ENCODE results near the gene TTC22. TPM values are rescaled to one million over a fixed set of nuclear protein-coding genes. Genes with fewer than 3 reads are reported as not detected.

The TTC22 gene
- total RNA-seq, 3 donors from 2014 or later, result 51.6 to 122 (median 70.8) TPM

DNA sequence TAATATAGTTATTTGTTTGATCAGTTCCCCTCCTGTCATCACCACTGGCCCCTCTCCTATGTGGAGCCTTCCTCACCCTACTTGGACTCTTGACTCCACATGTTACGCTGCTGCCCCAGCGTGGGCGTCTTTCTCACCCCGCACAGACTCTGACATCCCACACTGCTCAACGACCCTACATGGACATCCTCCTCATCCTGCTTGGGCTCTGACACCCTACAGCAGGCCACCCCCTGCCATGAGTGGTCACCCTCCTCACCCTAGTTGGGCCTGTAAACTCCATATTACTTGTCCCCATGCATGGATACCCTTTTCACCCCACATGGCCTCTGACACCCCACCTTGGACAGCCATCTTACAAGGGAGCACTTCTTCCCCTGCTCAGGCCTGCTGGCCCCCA lies 64.4 kb downstream of the TTC22 start:
- Histone ChIP-seq H3K4me3 (no peak overlapping the region), H3K9me3 (no peaks in the 10 kb centered on the region), H3K4me1 (ENCODE audit: low read depth) (no peaks in the 10 kb centered on the region), H3K36me3 (ENCODE audit: low read depth) (peaks cover 7% of the 10 kb centered on the region)
- DNase-seq (no peak), ATAC-seq (no peak)
- TF ChIP-seq, protein P1, sequence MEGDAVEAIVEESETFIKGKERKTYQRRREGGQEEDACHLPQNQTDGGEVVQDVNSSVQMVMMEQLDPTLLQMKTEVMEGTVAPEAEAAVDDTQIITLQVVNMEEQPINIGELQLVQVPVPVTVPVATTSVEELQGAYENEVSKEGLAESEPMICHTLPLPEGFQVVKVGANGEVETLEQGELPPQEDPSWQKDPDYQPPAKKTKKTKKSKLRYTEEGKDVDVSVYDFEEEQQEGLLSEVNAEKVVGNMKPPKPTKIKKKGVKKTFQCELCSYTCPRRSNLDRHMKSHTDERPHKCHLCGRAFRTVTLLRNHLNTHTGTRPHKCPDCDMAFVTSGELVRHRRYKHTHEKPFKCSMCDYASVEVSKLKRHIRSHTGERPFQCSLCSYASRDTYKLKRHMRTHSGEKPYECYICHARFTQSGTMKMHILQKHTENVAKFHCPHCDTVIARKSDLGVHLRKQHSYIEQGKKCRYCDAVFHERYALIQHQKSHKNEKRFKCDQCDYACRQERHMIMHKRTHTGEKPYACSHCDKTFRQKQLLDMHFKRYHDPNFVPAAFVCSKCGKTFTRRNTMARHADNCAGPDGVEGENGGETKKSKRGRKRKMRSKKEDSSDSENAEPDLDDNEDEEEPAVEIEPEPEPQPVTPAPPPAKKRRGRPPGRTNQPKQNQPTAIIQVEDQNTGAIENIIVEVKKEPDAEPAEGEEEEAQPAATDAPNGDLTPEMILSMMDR (IDR thresholded peaks at IDR 0.05), result no peak
- intact Hi-C loops (cut with DNase I, micrococcal nuclease), result no loop called here

Other genes starting within 250 kb of the TTC22 start
- gene FAM151A, start 177.8 kb downstream of the TTC22 start, total RNA-seq, result 10 to 100 TPM in 2 of 3 donors, 1 to 10 TPM in 1; 5.7 to 25.1 (median 19.2) TPM
- 10 to 100 TPM in 2 of 3 donors, 1 to 10 TPM in 1; 8.9 to 39.0 (median 16.6) TPM for gene MROH7, start 159.5 kb downstream of the TTC22 start, total RNA-seq
- 10 to 100 TPM; 12.1 to 16.7 (median 15.2) TPM for gene TTC4, start 85.5 kb downstream of the TTC22 start, total RNA-seq
- 1 to 10 TPM; 6.4 to 8.7 (median 7.2) TPM for gene PARS2, start 36.8 kb downstream of the TTC22 start, total RNA-seq
- 100 to 1,000 TPM; 101 to 271 (median 197) TPM for gene DHCR24, start 85.9 kb upstream of the TTC22 start, total RNA-seq
- gene TMEM61, start 179.3 kb upstream of the TTC22 start, total RNA-seq, result 10 to 100 TPM in 1 of 3 donors, 1 to 10 TPM in 2; 4.9 to 17.9 (median 8.5) TPM
- not detected for gene BSND, start 197.6 kb upstream of the TTC22 start, total RNA-seq
- gene PCSK9, start 238.2 kb upstream of the TTC22 start, total RNA-seq, result 10 to 100 TPM in 1 of 3 donors, 1 to 10 TPM in 2; 3.6 to 14.1 (median 9.2) TPM